ENCODE measurements around the gene ATAD3B. TPM values are rescaled to one million over a fixed set of nuclear protein-coding genes. Genes with fewer than 3 reads are reported as not detected.
"Not testable (repeated sequence)": the region's sequence is repeated elsewhere in the genome, so short reads cannot be mapped to it uniquely, and the experiment has no call there.

ATAD3B gene
- total RNA-seq, 1 donor from 2014 or later = 42.8 TPM

DNA sequence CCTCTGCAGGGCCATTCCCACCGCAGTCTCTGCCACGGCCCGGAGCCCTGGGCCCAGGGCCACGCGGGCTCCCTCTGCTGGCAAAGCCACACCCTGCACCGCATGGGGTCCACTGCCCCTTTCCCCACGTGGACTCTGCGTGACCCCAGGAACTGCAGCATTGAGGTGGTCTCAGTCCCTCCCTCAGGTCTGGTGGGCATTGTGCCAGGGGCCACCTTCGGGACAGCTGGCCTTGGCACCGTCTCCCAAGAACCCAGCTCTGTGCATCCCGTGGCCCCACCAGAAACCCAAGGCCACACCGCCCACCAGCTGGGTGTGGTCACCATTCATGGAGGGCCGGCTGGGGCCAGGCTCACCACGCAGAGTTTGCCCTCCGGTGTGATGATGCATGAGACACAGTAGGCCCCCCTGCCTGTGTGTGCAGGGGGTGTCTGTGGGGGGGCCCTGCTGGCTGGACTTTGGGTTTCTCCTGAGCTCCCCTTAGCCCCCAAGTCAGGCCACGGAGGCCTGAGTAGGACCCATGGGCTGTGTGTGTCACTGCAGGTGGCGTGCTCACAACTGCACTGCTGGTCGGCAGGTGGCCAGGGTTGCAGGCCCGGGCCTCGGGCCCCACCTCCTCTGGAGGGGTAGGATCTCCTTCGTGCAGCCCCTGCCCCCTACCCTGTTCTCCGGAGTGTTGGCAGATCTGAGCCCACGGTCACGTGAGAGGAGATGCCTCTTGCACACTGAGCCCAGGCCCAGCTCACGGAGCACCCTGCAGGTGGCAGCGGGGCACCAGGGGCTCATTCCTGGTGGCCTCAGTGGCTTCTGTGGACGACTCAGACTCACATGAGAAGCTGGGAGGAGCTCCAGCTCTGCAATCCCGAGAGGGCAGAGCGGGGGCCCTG lies 30.3 kb upstream of the ATAD3B start:
- H3K4me3 ChIP-seq (ENCODE audit: low read depth, low read length) = no peak overlapping the region
- DNase-seq (ENCODE audit: low read depth) = no peak
- TF ChIP-seq CTCF (conservative IDR thresholded peaks at IDR 0.05; ENCODE audit: low read depth, low read length) = peak; percentile 87

GRCh38 chr1:1442069-1442770 lies 29.3 kb upstream of the ATAD3B start:
- H3K4me3 ChIP-seq (ENCODE audit: low read depth, low read length) = no peak overlapping the region
- no peak for TF ChIP-seq CTCF (conservative IDR thresholded peaks at IDR 0.05; ENCODE audit: low read depth, low read length)
- DNase-seq (ENCODE audit: low read depth) = no peak

GRCh38 chr1:1446631-1447030 lies 24.9 kb upstream of the ATAD3B start:
- not testable (repeated sequence) for DNase-seq (ENCODE audit: low read depth); H3K4me3 ChIP-seq (ENCODE audit: low read depth, low read length)

DNA sequence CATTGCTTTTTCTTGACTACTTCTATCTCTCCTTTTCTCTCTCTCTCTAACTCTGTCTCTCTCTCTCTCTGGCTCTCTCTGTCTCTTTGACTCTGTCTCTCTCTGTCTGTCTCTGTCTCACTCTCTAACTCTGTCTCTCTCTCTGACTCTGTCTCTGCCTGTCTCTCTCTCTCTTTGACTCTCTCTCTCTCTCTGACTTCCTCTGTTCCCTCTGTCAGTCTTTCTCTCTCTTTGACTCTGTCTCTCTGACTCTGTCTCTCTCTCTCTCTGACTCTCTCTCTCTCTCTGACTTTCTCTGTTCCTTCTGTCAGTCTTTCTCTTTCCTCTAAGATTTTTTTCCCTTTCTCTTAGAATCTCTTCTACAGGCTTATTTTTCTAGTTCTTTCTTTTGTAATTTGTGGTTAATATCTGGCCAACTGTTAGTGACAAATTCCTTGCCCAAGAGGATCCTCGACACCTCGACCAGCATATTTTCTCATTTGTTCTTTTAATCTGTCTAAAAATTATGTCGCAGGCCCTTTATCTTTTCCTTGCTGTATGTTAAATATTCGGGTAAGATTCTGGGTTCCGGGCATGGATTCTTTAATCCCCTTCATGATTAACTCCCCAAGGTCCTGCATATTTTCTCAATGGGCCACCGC lies 22.3 kb upstream of the ATAD3B start, which contains the start of gene ATAD3C:
TSS of gene ATAD3C (plus strand) at position 591 of the 641 bp plus-strand sequence. CDS start 995 bp downstream, outside the sequence.
- TF ChIP-seq CTCF (conservative IDR thresholded peaks at IDR 0.05; ENCODE audit: low read depth, low read length) = no peak
- H3K4me3 ChIP-seq (ENCODE audit: low read depth, low read length) = no peak within 1 kb of the TSS
- no peak for DNase-seq (ENCODE audit: low read depth)

DNA sequence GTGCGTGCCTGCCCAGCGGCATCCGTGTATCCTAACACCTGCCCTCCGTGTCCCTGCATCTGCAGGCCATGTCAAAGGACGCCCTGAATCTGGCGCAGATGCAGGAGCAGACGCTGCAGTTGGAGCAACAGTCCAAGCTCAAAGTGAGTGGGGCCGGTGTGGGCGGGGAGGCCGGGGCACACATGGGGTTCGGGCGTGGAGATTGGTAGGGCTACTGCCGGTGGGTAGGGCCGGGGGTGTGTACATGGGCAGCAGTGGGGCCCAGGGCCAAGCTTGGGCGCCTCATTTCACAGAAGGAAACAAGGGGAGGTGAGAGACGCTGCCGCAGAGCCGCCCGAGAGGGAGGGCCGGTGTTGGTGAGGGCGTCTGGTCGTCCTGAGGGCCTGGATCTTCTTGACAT lies 20.9 kb upstream of the ATAD3B start:
- not testable (repeated sequence) for DNase-seq (ENCODE audit: low read depth); H3K4me3 ChIP-seq (ENCODE audit: low read depth, low read length)

GRCh38 chr1:1451696-1452364 lies 19.7 kb upstream of the ATAD3B start:
- no peak for DNase-seq (ENCODE audit: low read depth)
- no peak overlapping the region for H3K4me3 ChIP-seq (ENCODE audit: low read depth, low read length)
- no peak for TF ChIP-seq CTCF (conservative IDR thresholded peaks at IDR 0.05; ENCODE audit: low read depth, low read length)

DNA sequence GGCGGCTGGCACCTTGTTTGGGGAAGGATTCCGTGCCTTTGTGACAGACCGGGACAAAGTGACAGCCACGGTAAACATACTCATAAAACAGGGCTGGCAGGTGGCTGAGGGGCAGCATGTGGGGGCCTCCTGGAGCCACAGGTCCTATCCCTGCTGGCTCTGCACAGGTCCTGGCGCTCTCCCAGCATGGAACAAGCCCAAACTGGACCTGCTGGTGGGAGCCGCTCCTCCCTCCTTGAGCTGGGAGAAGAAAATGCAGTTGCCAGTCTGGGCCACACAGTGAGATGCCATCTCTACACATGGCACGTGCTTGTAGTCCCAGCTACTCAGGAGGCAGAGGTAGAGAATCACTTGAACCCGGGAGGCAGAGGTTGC lies 19.2 kb upstream of the ATAD3B start:
- DNase-seq (ENCODE audit: low read depth); H3K4me3 ChIP-seq (ENCODE audit: low read depth, low read length): not testable (repeated sequence)

DNA sequence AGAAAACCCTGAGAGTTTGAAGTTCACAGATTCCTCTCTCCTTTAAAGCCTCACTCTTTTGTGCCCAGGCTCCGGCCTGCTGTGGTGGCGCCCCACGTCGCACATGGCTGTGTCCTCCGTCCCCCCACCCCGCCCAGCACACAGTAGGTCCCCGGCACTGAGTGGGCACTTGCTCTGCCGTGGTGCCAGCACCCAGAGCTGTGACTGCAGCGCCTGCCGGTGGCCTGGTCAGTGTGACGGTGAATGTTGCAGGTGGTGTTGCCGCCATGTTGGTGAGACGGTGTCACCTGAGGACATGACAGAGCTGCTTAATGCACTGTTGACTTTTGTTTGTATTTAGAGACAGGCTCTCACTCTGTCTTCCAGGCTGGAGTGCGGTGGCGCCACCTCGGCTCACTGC lies 18.7 kb upstream of the ATAD3B start:
- no peak overlapping the region for H3K4me3 ChIP-seq (ENCODE audit: low read depth, low read length)
- no peak for DNase-seq (ENCODE audit: low read depth)
- no peak for TF ChIP-seq CTCF (conservative IDR thresholded peaks at IDR 0.05; ENCODE audit: low read depth, low read length)

DNA sequence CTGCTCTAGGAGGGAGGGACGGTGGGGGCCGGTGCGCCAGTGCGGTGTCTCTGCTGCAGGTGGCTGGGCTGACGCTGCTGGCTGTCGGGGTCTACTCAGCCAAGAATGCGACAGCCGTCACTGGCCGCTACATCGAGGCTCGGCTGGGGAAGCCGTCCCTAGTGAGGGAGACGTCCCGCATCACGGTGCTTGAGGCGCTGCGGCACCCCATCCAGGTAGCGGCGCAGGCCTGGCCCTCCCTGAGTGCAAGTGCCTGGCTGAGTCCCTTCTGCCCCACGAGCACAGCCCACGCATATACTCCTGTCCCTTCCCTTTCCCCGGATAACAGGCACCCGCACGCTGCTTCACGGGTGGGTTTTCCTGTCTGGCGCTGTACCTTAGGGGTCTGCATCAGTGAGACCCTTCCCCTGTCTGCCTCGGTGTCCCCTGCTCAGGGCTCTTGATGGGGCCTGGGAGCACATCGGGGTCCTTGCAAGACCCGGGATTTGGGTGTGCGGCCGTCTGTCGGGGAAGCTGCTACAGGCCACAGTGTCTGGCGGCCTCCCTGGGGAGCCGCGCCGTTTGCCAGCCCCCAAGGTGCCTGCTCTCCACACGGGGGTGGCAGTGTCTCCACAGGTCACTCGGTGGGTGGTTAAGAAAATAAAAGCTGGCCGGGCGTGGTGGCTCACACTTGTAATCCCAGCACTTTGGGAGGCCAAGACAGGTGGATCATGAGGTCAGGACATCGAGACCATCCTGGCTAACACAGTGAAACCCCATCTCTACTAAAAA lies 17.1 kb upstream of the ATAD3B start:
- not testable (repeated sequence) for DNase-seq (ENCODE audit: low read depth); H3K4me3 ChIP-seq (ENCODE audit: low read depth, low read length)

Data from epithelial cell of proximal tubule (primary cell).